ENCODE measurements around the gene CHMP4B.

DNA sequence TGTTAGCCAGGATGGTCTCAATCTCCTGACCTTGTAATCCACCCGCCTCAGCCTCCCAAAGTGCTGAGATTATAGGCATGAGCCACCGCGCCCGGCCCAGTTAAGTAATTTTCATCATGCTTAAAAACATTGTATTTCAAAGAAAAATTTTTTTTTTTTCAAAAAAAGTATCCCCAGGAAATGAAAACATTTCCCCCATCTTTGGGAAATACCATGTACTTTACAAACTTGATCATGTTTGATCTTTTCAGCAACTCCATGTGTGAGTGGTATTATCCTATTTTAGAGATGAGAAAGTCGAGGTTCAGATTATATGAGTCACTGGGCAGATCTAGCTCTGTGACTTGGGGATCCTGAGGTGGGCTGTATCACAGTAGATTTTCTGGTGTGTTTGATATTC, 11.8 kb downstream of the CHMP4B start:
- no peak for TF ChIP-seq POLR2AphosphoS5 (IDR thresholded peaks at IDR 0.05)
- TF ChIP-seq, protein P1, sequence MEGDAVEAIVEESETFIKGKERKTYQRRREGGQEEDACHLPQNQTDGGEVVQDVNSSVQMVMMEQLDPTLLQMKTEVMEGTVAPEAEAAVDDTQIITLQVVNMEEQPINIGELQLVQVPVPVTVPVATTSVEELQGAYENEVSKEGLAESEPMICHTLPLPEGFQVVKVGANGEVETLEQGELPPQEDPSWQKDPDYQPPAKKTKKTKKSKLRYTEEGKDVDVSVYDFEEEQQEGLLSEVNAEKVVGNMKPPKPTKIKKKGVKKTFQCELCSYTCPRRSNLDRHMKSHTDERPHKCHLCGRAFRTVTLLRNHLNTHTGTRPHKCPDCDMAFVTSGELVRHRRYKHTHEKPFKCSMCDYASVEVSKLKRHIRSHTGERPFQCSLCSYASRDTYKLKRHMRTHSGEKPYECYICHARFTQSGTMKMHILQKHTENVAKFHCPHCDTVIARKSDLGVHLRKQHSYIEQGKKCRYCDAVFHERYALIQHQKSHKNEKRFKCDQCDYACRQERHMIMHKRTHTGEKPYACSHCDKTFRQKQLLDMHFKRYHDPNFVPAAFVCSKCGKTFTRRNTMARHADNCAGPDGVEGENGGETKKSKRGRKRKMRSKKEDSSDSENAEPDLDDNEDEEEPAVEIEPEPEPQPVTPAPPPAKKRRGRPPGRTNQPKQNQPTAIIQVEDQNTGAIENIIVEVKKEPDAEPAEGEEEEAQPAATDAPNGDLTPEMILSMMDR (IDR thresholded peaks at IDR 0.05) = no peak

Measured in esophagus muscularis mucosa (tissue), 3 donors.